ENCODE measurements around the gene FAM227A. TPM values are rescaled to one million over a fixed set of nuclear protein-coding genes. Genes with fewer than 3 reads are reported as not detected.

Gene FAM227A
- 1 to 10 TPM; 1.0 to 2.2 TPM for total RNA-seq

DNA sequence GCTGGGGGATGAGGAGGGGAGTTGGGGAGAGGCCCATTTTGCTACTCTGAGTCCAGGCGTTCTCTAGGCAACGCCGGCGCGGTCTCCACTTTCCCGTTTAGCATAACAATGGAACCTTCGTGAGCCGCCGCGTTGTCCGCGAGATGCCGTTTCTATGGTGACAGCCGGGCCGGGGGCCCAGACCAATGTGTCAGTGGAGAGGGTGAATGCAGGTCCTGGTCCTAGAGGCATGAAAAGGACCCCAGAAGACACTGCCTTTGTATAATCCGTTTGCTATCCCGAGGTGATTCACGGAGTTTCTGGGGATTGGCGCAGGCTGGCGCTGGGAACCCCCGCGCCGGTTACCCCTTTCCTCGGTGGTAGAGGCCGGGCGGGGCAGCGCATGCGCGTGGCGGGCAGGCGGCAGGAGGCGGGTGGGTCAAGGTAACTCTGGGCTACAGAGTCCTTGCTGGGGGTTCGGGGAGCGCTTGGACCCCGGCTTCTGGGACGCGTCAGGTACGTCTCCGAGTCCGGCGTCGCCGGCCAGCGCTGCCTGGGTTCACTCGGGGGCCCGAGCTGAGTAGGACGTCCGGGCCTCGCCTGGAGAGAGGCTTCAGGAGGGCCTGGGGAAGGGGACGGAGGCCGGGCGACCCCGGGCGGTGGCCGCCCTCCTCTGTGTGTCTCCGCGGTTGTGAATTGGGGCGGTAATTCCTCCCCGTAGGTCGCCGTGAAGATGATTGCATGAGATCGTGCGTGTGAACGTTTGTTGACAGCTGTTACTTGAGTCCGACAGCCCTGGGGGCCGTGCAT lies at the start of gene FAM227A, which contains the start of gene CBY1:
Gene FAM227A, minus strand, starts transcription at position 137 of the 789 bp plus-strand sequence. CDS start 6,224 bp downstream, outside the sequence.
Gene CBY1, plus strand, starts transcription at position 383 of the 789 bp plus-strand sequence. CDS start 11,417 bp downstream, outside the sequence.
- Histone ChIP-seq H3K27me3 (replicated peaks; ENCODE audit: insufficient read depth) (no peaks in the 10 kb centered on the region), H3K4me3 (peak within 1 kb of the TSS; percentile 56 to 96), H3K36me3 (no peaks in the 10 kb centered on the region), H3K27ac (peak within 1 kb of the TSS; percentile 91 to 93), H3K4me1 (replicated peaks) (peaks cover 7% of the 10 kb centered on the region), H3K9me3 (no peaks in the 10 kb centered on the region)
- 2% methylated on average over 57 of the region's 66 CpGs for WGBS
- peak; percentile 67 for TF ChIP-seq POLR2A (IDR thresholded peaks at IDR 0.05)
- TF ChIP-seq, protein P1, sequence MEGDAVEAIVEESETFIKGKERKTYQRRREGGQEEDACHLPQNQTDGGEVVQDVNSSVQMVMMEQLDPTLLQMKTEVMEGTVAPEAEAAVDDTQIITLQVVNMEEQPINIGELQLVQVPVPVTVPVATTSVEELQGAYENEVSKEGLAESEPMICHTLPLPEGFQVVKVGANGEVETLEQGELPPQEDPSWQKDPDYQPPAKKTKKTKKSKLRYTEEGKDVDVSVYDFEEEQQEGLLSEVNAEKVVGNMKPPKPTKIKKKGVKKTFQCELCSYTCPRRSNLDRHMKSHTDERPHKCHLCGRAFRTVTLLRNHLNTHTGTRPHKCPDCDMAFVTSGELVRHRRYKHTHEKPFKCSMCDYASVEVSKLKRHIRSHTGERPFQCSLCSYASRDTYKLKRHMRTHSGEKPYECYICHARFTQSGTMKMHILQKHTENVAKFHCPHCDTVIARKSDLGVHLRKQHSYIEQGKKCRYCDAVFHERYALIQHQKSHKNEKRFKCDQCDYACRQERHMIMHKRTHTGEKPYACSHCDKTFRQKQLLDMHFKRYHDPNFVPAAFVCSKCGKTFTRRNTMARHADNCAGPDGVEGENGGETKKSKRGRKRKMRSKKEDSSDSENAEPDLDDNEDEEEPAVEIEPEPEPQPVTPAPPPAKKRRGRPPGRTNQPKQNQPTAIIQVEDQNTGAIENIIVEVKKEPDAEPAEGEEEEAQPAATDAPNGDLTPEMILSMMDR (IDR thresholded peaks at IDR 0.05) = no peak
- TF ChIP-seq POLR2AphosphoS5 (IDR thresholded peaks at IDR 0.05) = peak; percentile 88
- DNase-seq (ENCODE audit: low spot score) = peak; percentile 81
- intact Hi-C loops (cut with DNase I) = no loop called here

DNA sequence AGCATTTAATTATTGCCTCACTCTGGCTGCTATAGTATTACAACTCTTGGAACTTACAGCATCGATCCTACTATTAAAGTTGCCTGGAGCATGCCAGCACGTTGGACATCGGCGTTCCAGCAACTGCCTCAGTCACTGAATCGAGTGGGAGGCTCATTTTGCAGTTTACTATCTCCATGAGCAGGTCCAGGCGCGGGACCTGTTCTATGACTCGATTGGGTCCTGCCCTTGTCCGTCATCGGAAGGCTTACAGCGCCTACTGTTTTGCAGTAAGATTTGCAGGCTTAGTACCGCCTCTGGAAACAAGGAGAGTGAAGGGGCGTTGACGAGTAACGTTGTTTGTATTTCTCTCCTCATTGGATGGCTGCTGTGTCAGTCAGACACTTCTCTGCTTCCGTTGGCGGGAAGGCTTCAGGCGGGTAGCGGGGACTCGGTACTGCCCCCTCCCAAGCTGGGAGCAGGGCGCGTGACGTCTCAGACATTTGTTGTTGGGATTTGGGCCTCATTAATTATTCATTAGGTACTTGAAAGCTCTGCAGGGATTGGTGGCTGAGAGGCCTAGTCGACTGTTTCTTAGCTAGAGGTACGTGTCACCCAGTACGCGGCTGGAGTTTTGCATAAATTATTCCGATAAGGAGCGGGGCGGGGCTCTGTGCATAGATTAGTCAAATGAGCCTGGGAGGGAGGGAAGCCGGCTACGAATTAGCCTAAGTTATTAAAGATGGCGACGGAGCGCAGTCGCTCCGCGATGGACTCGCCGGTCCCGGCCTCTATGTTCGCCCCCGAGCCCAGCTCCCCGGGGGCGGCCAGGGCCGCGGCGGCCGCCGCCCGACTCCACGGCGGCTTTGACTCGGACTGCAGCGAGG lies 49.3 kb upstream of the FAM227A start, which contains the start of gene GTPBP1:
Gene GTPBP1, plus strand, starts transcription at position 710 of the 866 bp plus-strand sequence. Its CDS starts 12 bp downstream, at position 722.
- DNase-seq (ENCODE audit: low spot score) = peak; percentile 100
- no peaks in the 10 kb centered on the region for H3K27me3 ChIP-seq (replicated peaks; ENCODE audit: insufficient read depth)
- H3K27ac ChIP-seq = peak within 1 kb of the TSS; percentile 98 to 99
- WGBS = under 1% methylated on average over 55 of the region's 55 CpGs
- peaks cover 11% of the 10 kb centered on the region for H3K4me1 ChIP-seq (replicated peaks)
- intact Hi-C loops (cut with DNase I) = loop anchor here (2.0 to 10.0 kb wide), 2 partner anchors 49 to 201 kb away; partner anchors contain the start of genes DDX17 and SUN2
- no peaks in the 10 kb centered on the region for H3K9me3 ChIP-seq
- H3K4me3 ChIP-seq = peak within 1 kb of the TSS; percentile 97 to 99
- TF ChIP-seq POLR2AphosphoS5 (IDR thresholded peaks at IDR 0.05) (peak; percentile 100), POLR2A (IDR thresholded peaks at IDR 0.05) (peak; percentile 100)
- TF ChIP-seq, protein P1 (IDR thresholded peaks at IDR 0.05) = peak in 1 of 4 experiments; percentile 41
- H3K36me3 ChIP-seq = no peaks in the 10 kb centered on the region

DNA sequence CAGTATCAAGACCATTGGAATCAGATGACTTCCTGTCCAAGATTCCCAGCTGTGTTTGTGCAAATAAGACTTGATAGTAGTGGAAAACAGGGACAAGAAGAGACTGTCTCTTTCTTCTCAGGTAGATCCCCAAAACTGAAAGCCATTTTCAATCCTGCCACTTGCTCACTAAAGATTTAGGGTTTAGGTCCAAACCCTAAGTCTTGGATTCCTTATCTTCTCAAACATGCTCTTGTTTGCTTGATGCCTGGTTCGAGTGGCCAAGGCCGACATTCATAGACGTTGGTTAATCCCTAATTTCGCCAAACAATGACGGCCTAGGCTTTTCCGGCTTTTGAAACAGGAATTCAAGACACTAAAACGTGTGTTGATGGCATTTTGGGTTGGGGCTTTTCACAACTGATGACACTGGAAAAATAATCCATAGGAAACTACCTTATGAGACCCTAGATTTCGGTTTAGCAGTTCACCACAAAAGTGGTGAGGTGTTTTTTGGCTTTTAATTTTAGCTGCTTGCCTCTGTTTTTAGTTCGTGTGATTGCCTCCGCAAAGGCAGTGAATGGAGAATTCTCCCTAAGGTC lies 48.6 kb upstream of the FAM227A start:
- intact Hi-C loops (cut with DNase I) = loop anchor here (2.0 to 10.0 kb wide), 2 partner anchors 50 to 200 kb away; partner anchors contain the start of genes DDX17 and SUN2
- TF ChIP-seq, protein P1 (IDR thresholded peaks at IDR 0.05) = no peak
- no peak for TF ChIP-seq POLR2AphosphoS5 (IDR thresholded peaks at IDR 0.05)
- no peak for TF ChIP-seq POLR2A (IDR thresholded peaks at IDR 0.05)
- 14% methylated on average over 10 of the region's 10 CpGs for WGBS
- no peaks in the 10 kb centered on the region for H3K36me3 ChIP-seq
- DNase-seq (ENCODE audit: low spot score) = no peak
- H3K4me1 ChIP-seq (replicated peaks) = peaks cover 11% of the 10 kb centered on the region
- H3K27ac ChIP-seq = peak overlapping the region; percentile 87 to 91
- peak overlapping the region; percentile 4 to 25 for H3K4me3 ChIP-seq
- H3K27me3 ChIP-seq (replicated peaks; ENCODE audit: insufficient read depth) = no peaks in the 10 kb centered on the region
- H3K9me3 ChIP-seq = no peaks in the 10 kb centered on the region

DNA sequence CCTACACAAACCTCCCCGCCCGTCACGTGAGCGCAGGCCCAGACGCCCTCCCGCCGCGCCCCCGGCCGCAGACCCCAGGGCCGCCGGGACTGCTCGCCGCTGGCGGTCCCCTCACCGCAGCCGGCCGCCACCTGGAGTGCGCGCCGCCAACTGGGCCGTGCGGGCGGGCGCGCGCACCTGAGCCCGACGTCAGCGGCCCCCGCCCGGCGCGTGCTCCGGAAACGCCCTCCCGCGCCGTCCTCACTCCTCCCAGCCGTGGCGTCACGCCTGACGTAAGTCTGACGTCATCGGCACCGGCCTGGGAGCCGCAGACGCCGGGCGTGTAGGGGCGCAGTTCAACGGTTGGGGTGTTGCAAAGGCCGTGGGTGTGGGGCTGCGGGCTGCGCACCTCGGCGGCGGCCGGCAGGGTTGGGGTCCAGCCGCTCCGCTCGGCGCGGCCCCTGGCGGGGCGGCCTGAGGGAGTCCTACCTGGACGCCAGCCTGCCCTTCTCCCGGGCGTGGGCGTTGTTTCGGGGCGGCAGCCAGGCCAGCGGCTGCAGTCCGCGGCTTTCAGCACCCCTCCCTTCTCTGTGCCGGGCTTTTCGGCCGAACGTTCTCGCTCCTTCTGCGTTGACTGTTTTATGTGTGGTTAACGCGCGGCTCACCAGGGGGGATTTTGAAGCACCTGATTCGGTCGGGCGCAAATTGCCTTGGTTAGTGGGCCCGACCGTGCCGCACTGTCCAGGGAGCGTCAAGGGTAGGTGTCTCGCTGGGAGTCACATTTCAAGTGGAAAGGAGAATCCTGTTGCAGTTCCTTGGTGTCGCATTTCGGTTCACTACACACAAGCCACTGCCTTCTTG lies 44.8 kb upstream of the FAM227A start, which contains the start of gene JOSD1:
Gene JOSD1, minus strand, starts transcription at position 155 of the 840 bp plus-strand sequence. CDS start 956 bp downstream, outside the sequence.
- under 1% methylated on average over 22 of the region's 94 CpGs for WGBS
- TF ChIP-seq POLR2AphosphoS5 (IDR thresholded peaks at IDR 0.05) (peak; percentile 94), POLR2A (IDR thresholded peaks at IDR 0.05) (peak; percentile 99)
- TF ChIP-seq, protein P1 (IDR thresholded peaks at IDR 0.05) = peak in 2 of 4 experiments; percentile 34 to 53
- Histone ChIP-seq H3K27me3 (replicated peaks; ENCODE audit: insufficient read depth) (no peaks in the 10 kb centered on the region), H3K27ac (peak within 1 kb of the TSS; percentile 99 to 100), H3K9me3 (no peaks in the 10 kb centered on the region), H3K4me1 (replicated peaks) (peaks cover 7% of the 10 kb centered on the region), H3K36me3 (no peaks in the 10 kb centered on the region), H3K4me3 (peak within 1 kb of the TSS; percentile 82 to 88)
- peak; percentile 97 for DNase-seq (ENCODE audit: low spot score)
- intact Hi-C loops (cut with DNase I) = loop anchor here (10.0 kb wide), 1 partner anchor 196 kb away; the partner anchor contains the start of gene DDX17

All from prostate gland (tissue), 2 donors.